IMR-90 (cell line): Measurements from ENCODE around the gene OR2A42.
"Not testable (repeated sequence)": the region's sequence is repeated elsewhere in the genome, so short reads cannot be mapped to it uniquely, and the experiment has no call there.

Source experiments
- CTCF ChIP-seq: conservative IDR thresholded peaks from 2 replicates; pipeline ENCODE4 v1.5.1; 2012; ENCODE audit warnings: mild to moderate bottlenecking, low read depth, low read length, improper control_type of control experiment
- FOS ChIP-seq: fragments of 150-350 bp; IDR thresholded peaks from 2 replicates; pipeline ENCODE4 v1.6.1; 2016; ENCODE audit warnings: low read depth, low read length
- MAFK ChIP-seq: IDR thresholded peaks from 2 replicates; pipeline ENCODE4 v1.6.1; 2012; ENCODE audit warnings: low read depth, low read length, improper control_type of control experiment
- MXI1 ChIP-seq: IDR thresholded peaks from 2 replicates; pipeline ENCODE4 v1.6.1; 2012; ENCODE audit warnings: low read depth, mild to moderate bottlenecking, low read length, moderate library complexity, borderline replicate concordance
- POLR2A ChIP-seq: IDR thresholded peaks from 2 replicates; pipeline ENCODE4 v1.6.1; 2012; ENCODE audit warnings: mild to moderate bottlenecking, low read depth, low read length
- SMC3 ChIP-seq: fragments of 150-350 bp; IDR thresholded peaks from 2 replicates; pipeline ENCODE4 v1.6.1; 2016; ENCODE audit warnings: low read depth, mild to moderate bottlenecking, antibody characterized with exemption, low read length, moderate library complexity

- not testable (repeated sequence) for TF ChIP-seq SMC3, POLR2A, FOS, MAFK, MXI1, CTCF
These were observed 37.4 kb downstream of the OR2A42 start for GRCh38 chr7:144201978-144202377.
